CD4-positive, alpha-beta T cell (primary cell): ENCODE data around the gene ELMO2. TPM values are rescaled to one million over a fixed set of nuclear protein-coding genes. Genes with fewer than 3 reads are reported as not detected.
"Not testable (repeated sequence)": the region's sequence is repeated elsewhere in the genome, so short reads cannot be mapped to it uniquely, and the experiment has no call there.

Source experiments
- ATAC-seq: fragments of 200-7000 bp; cut with Tn5 transposase; one replicate; pipeline ENCODE4 v1.10.0; 2022; ENCODE audit warnings: mild to moderate bottlenecking; ENCODE audit not compliant: poor library complexity
- CTCF ChIA-PET: fragments of 350-600 bp; sonication (Branson Sonifier 250); formaldehyde crosslinking; loops from one replicate; lab custom pipeline; 2021; ENCODE audit warnings: antibody characterized with exemption, inconsistent platforms; lab: Charles Lee
- POLR2A ChIA-PET: fragments of 350-600 bp; sonication (Branson Sonifier 250); formaldehyde crosslinking; loops from one replicate; lab custom pipeline; 2021; ENCODE audit warnings: antibody characterized with exemption, inconsistent platforms; lab: Charles Lee
- DNase-seq, 14 experiments: peaks; one replicate each; pipeline ENCODE4 v3.0.0-alpha.2; 2013 to 2020; ENCODE audit warnings: mixed read lengths in 2 of 14
- H3K27ac ChIP-seq, 2 donors: one replicate each; pipeline versions ENCODE4 v1.5.1 to v1.7.0; 2013; ENCODE audit warnings: low read length in 2 of 2, low read depth in 1 of 2, mild to moderate bottlenecking in 1 of 2
- H3K27me3 ChIP-seq, 2 experiments: 1 replicate in 1 of 2; 2 replicates in 1 of 2; pipeline versions ENCODE4 v1.6.1 to v1.7.0; 2013; ENCODE audit warnings: low read length in 2 of 2, control low read depth in 1 of 2, mild to moderate bottlenecking in 1 of 2, moderate library complexity in 1 of 2; ENCODE audit not compliant: insufficient read depth in 2 of 2, control insufficient read depth in 1 of 2
- H3K36me3 ChIP-seq: one replicate; pipeline ENCODE4 v1.6.1; 2013; ENCODE audit warnings: low read length, control low read depth; ENCODE audit not compliant: insufficient read depth
- H3K4me1 ChIP-seq: one replicate; pipeline ENCODE4 v1.6.1; 2013; ENCODE audit warnings: low read length, control low read depth; ENCODE audit not compliant: insufficient read depth
- H3K4me3 ChIP-seq: one replicate; pipeline ENCODE4 v1.5.1; 2013; ENCODE audit warnings: mild to moderate bottlenecking, low read length, moderate library complexity
- H3K9me3 ChIP-seq, 2 experiments: 1 replicate in 1 of 2; 2 replicates in 1 of 2; pipeline versions ENCODE4 v1.6.1 to v1.7.0; 2013; ENCODE audit warnings: low read length in 2 of 2, mild to moderate bottlenecking in 2 of 2, control low read depth in 1 of 2, moderate library complexity in 1 of 2; ENCODE audit not compliant: control insufficient read depth in 1 of 2, insufficient read depth in 1 of 2
- H3K27ac Mint-ChIP-seq: one replicate; pipeline ENCODE4 v1.8.0; 2020; ENCODE audit warnings: mixed read lengths
- H3K27me3 Mint-ChIP-seq: one replicate; pipeline ENCODE4 v1.8.0; 2021; ENCODE audit warnings: mixed read lengths
- H3K36me3 Mint-ChIP-seq: one replicate; pipeline ENCODE4 v1.8.0; 2021; ENCODE audit warnings: low read depth, mixed read lengths
- H3K4me1 Mint-ChIP-seq: one replicate; pipeline ENCODE4 v1.8.0; 2021; ENCODE audit warnings: low read depth, mixed read lengths
- H3K4me3 Mint-ChIP-seq: one replicate; pipeline ENCODE4 v1.8.0; 2020; ENCODE audit warnings: mild to moderate bottlenecking, mixed read lengths
- H3K9me3 Mint-ChIP-seq: one replicate; pipeline ENCODE4 v1.8.0; 2020; ENCODE audit warnings: mixed read lengths
- CTCF ChIP-seq: fragments of 200-600 bp; IDR thresholded peaks from one replicate; pipeline ENCODE4 v1.8.0; 2022; ENCODE audit warnings: antibody characterized with exemption, mild to moderate bottlenecking
- intact Hi-C, 2 experiments: fragments of 100-400 bp; cut with DNase I in 1 of 2; cut with micrococcal nuclease in 1 of 2; formaldehyde crosslinking; loops; one replicate each; pipeline versions ENCODE4 v1.15.1 to v1.9.0; 2023 to 2025; cut with DNase I, micrococcal nuclease
- total RNA-seq, 174 experiments: library from RNA in 2 of 174; stranded (reverse) in 2 of 174; gene quantifications; one replicate each; pipeline ENCODE4 v1.2.3 and lab custom pipeline; 2021 to 2026

Gene ELMO2
- total RNA-seq, 2 experiments from 2014 or later = 85.6 TPM

- Histone ChIP-seq H3K4me3 (no peak overlapping the region), H3K4me1 (peaks cover 16% of the 10 kb centered on the region), H3K36me3 (peaks cover 81% of the 10 kb centered on the region), H3K27ac (no peak overlapping the region), H3K27me3 (no peaks in the 10 kb centered on the region), H3K9me3 (no peaks in the 10 kb centered on the region)
- intact Hi-C loops = no loop called here
- ChIA-PET CTCF (interaction anchor here (1.1 kb wide), 1 partner anchor 87 kb away, joined by 4 read pairs; no protein-coding TSS in a partner anchor), POLR2A (interaction anchor here (1.3 kb wide), 1 partner anchor 12 kb away, joined by 4 read pairs; the partner anchor contains the start of gene ELMO2)
- no peak overlapping the region for H3K27ac Mint-ChIP-seq
- no peak overlapping the region for H3K4me3 Mint-ChIP-seq
- no peaks in the 10 kb centered on the region for H3K9me3 Mint-ChIP-seq
- ATAC-seq = no peak
- no peak for TF ChIP-seq CTCF
- H3K4me1 Mint-ChIP-seq = peaks cover 16% of the 10 kb centered on the region
- no peak for DNase-seq
- peaks cover 90% of the 10 kb centered on the region for H3K36me3 Mint-ChIP-seq
- no peaks in the 10 kb centered on the region for H3K27me3 Mint-ChIP-seq
These were observed 12.4 kb downstream of the ELMO2 start for GRCh38 chr20:46393967-46394366.

- Histone ChIP-seq H3K36me3 (peaks cover 93% of the 10 kb centered on the region), H3K9me3 (no peaks in the 10 kb centered on the region), H3K4me1 (no peaks in the 10 kb centered on the region), H3K27ac (no peak overlapping the region), H3K27me3 (no peaks in the 10 kb centered on the region), H3K4me3 (no peak overlapping the region)
- H3K9me3 Mint-ChIP-seq = no peaks in the 10 kb centered on the region
- DNase-seq (no peak), ATAC-seq (no peak)
- TF ChIP-seq CTCF = no peak
- no peak overlapping the region for H3K4me3 Mint-ChIP-seq
- CTCF ChIA-PET = interaction anchor here (1.1 kb wide), 1 partner anchor 23 kb away, joined by 4 read pairs; no protein-coding TSS in a partner anchor
- intact Hi-C loops = no loop called here
- no peaks in the 10 kb centered on the region for H3K27me3 Mint-ChIP-seq
- H3K4me1 Mint-ChIP-seq = no peaks in the 10 kb centered on the region
- no peak overlapping the region for H3K27ac Mint-ChIP-seq
- peaks cover 95% of the 10 kb centered on the region for H3K36me3 Mint-ChIP-seq
- POLR2A ChIA-PET = interaction anchor here (0.8 kb wide), 1 partner anchor 25 kb away, joined by 3 read pairs; no protein-coding TSS in a partner anchor
These were observed 17.5 kb downstream of the ELMO2 start for GRCh38 chr20:46388937-46389336.

GRCh38 chr20:46388201-46388836 lies 18.1 kb downstream of the ELMO2 start:
- H3K36me3 Mint-ChIP-seq = peaks cover 95% of the 10 kb centered on the region
- no peak overlapping the region for H3K27ac Mint-ChIP-seq
- ATAC-seq (no peak), DNase-seq (no peak)
- H3K9me3 ChIP-seq = no peaks in the 10 kb centered on the region
- no peaks in the 10 kb centered on the region for H3K9me3 Mint-ChIP-seq
- no peak overlapping the region for H3K4me3 ChIP-seq
- H3K27me3 ChIP-seq = no peaks in the 10 kb centered on the region
- peaks cover 93% of the 10 kb centered on the region for H3K36me3 ChIP-seq
- no peaks in the 10 kb centered on the region for H3K4me1 Mint-ChIP-seq
- no peak overlapping the region for H3K4me3 Mint-ChIP-seq
- ChIA-PET POLR2A (interaction anchor here (0.8 kb wide), 1 partner anchor 24 kb away, joined by 3 read pairs; no protein-coding TSS in a partner anchor), CTCF (interaction anchor here (0.7 to 1.1 kb wide), 2 partner anchors 13 to 23 kb away, joined by 3 to 4 read pairs; no protein-coding TSS in a partner anchor)
- no peak overlapping the region for H3K27ac ChIP-seq
- no peaks in the 10 kb centered on the region for H3K27me3 Mint-ChIP-seq
- no peaks in the 10 kb centered on the region for H3K4me1 ChIP-seq
- intact Hi-C loops = no loop called here
- TF ChIP-seq CTCF = no peak

- H3K4me3 ChIP-seq, DNase-seq, H3K4me1 ChIP-seq, H3K4me3 Mint-ChIP-seq, H3K9me3 Mint-ChIP-seq, H3K27me3 ChIP-seq, H3K27ac Mint-ChIP-seq, H3K9me3 ChIP-seq, H3K4me1 Mint-ChIP-seq, POLR2A ChIA-PET, H3K27ac ChIP-seq, intact Hi-C loops, ATAC-seq, H3K27me3 Mint-ChIP-seq: not testable (repeated sequence)
- CTCF ChIA-PET = interaction anchor here (0.7 kb wide), 1 partner anchor 38 kb away, joined by 4 read pairs; no protein-coding TSS in a partner anchor
- peaks cover 95% of the 10 kb centered on the region for H3K36me3 Mint-ChIP-seq
- H3K36me3 ChIP-seq = peaks cover 93% of the 10 kb centered on the region
These were observed 19.4 kb downstream of the ELMO2 start for GRCh38 chr20:46387054-46387453.
